ENCODE measurements around the gene FMO3. TPM values are rescaled to one million over a fixed set of nuclear protein-coding genes. Genes with fewer than 3 reads are reported as not detected.
A peak's percentile ranks its signal among the peaks of the same experiment; 100 is the strongest.

FMO3 gene
- polyA plus RNA-seq (2013, experiment 1 of 2; ENCODE audit: insufficient read length): 0.10 TPM
- 0.28 TPM for polyA plus RNA-seq (2013, experiment 2 of 2; ENCODE audit: insufficient read length)

DNA sequence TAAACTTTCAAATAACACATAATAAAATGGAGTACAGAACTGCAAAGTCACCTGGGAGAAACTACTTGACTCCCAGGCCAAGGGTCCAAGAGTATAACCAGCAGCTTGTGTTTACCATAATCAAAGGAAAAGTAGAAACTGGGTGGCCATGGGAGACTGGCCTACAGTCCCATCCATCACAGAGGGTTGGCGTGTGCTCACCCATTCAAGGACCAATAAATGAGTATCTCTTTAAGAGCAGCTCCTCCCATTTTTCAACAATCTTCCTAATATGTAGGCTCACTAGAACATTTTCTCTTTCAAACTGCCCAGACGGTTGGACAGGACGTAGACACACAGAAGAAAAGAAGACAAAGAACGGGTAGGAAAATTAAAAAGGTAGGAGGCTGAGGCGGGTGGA, at the start of gene FMO3:
Gene FMO3, plus strand, starts transcription at position 302 of the 400 bp plus-strand sequence. CDS start 1,754 bp downstream, outside the sequence.
- no peak for DNase-seq

DNA sequence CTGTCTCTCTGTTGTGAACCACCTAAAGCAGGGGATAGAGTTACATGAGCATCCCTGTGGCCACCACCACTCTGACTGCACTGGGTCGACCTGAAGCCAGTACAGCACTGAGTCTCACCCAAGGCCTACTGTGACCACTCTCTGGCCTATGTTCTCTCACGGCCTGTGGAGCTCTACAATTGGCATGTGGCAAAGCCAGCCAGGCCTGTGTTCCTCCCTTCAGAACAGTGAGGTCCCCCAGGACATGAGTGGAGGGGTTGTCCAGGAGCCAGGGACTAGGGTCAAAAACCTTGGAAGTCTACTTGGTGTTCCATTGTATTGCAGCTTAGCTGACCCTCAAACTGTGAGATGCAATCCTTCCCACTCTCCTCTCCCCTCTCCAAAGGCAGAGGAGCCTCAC, 42.7 kb upstream of the FMO3 start:
- no peak for DNase-seq

DNA sequence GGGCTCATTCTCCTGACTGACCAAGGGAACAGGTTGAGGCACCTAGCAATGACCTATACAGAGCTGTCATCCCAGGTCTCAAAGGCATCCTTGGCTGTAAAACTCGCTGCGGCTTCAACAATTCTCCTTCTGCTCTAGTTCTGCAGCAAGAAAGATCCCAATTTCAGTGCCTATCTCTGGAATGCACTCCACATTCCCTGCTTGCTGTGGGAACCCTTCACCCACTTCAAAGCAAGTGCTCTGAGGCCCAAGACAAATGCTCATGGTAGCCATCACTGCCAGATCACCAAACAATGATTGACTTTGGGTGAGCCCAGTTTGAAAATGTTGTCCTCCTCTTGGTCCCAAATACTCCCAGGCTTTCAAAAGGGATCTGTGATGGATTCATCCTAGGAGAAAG, 37.7 kb upstream of the FMO3 start:
- DNase-seq: no peak

DNA sequence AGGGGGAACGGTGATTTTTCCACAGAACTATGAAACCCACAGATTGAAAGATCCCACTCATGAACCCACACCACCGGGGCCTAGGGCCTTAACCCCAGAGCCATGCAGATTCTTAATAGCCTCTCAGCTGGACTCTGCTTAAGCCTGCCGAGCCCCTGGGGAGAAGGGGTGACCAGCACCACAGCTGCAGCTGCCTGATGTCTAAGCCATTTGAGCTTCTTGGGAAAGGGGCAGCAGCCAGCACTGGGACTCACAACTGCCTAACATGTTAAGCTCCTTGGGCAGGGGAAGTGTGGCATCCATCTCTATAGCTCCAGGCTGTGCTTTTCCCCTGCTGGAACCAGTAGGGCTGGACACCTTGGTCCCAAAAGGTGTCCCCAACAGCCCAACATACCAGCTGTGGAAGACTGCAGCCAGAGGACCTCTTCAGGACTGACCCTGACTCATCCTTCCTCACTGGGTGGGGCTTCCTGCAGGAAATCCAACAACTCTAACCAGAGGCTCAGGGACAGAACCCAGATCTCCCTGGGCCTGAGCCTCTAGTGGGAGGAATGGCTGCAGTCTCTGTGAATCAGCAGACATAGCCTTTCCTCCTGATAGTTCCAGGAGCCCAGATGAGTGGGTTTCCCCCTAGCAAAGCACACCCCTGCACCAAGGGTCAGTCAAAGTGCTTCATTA, 34.6 kb upstream of the FMO3 start:
- peak; percentile 48 for DNase-seq

DNA sequence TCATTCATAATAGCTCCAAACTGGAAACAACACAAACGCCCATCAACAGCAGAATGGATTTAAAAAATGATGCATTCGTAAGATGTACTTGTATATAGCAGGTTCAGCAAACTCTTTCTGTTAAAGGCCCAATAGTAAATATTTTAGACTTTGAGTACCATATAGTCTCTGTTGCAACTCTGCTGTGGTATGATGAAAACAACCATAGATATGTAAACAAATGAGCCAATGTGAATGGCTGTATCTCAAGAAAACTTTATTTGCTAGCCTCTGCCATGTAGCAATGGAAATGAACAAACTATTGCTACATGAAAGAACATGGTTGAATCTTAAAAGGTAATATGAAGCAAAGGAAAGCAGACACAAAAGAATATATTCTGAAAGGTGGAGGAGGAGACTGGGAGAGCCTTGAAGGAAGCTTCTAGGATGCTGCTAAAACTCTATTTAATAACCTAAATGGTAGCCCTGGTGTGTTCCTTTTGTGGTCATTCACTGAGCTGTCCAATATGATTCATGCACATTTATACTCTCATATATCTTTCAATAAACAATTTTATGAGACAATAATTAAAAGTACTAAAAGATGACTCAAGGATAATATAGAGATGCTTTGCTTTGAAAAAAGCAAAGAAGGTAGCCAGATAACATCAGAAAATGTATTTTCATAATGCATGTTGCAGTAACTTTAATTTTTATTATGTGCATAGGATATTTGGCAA, 29.1 kb upstream of the FMO3 start:
- no peak for DNase-seq

DNA sequence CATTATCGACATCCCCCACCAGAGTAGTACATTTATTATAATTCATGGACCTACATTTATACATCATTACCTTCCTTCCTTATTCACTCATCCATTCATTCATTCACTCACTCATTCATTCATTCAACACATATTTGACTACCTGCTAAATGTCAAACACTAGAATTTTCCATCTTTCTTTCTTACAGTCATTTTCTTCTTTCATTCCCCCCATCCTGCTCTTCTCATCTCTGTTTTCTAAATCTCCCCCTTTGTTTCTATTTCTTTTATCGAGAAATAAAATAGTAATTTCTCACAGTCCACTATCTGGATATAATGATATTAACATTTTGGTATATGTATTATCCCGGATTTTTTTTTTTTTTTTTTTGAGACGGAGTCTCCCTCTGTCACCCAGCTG, 27.8 kb upstream of the FMO3 start:
- DNase-seq: no peak

DNA sequence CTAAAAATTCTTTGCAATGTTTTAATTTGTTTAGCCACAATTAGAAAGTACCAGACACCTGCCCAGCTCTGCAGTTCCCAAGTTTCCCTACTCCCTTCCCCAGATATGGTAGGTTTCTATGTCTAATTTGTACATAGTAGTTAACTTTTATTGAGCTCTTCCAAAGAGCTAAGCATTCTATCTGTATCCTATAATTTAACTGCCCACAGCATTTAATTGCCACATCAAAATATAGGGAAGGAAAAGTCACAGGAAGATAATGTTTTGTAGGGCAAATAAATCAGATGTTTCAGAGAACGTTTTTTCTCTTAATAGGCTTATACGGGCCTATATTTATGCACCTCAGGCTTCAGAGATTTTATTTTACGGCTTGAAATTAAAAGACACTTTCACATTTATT, 15.7 kb upstream of the FMO3 start:
- DNase-seq: no peak

DNA sequence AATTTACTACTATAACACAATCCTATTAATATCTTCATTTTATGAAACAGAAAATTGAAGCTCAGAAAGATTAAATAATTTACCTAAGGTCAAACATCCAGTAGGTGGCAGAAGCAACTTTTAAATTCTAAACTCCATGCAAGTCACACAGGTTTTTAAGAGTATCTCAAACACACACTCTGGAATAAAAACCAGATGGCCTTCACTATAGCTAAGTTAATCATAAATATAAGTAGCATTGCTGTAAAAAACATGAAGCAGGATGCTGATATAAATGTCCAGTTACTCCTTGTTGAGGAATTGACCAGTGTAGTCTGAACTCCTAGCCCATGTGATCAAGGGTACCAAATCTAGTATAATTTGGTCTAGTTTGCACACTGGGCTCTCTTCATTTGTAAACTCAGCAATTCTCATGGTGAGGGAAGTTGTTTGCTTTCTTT, 9.4 kb upstream of the FMO3 start:
- DNase-seq: peak; percentile 53

DNA sequence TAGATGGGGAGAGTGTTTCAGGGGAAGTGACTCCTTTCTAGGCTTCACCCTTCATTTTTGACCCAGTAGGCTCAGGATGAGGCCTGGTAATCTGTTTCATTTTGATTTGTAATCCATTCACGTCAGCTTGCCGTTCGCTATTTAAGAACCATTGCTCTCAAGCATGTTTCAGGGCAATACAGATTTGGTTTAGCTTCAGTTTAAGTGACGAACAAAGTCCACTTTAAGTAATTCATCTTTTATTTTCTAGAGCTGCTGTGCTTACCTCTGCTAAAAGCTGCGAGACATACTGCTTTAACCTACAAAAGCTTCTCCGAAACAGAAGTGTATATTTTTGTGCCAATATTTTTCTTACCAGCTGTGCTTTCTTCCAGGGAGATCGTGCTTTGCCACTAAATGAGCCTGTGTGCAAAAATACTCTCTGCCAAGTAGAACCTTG, 8.9 kb upstream of the FMO3 start:
- no peak for DNase-seq

DNA sequence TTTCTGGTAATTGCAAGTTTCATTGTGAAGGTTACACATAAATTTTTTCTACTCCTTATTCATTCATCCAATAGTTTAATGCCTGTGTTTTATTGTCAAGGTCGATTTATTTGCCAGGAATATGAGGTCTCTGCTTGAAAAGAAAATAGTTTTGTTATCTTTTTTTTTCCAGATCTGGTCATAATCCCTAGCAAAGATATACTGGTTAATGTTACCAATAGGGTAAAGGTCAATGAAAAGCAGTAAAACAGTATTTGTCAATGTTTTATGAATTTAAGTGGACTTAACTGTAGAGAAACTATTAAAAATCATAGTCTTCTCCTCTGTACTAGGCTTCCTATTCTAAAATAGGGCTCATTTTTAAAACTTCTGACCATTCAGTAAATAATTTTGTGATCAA, 8.1 kb upstream of the FMO3 start:
- DNase-seq: no peak

DNA sequence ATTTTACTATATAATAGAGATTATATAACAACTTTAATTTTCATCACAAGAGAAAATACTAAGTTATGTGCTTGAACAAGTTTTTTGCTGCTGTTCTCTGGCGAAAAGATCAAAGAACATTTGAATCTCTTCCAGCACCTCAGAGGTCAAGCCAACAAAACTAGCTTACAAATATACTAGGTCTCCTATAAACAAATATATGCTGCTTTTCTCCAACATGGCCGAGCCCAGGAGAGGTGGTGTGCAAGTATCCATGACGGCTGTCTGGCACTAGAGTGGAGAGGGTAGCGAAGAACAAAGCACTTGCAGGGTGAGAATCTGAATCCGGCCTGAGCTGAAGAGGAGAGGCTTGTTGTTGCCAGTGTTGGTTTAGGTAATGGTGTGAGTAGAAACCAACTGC, 7.5 kb upstream of the FMO3 start:
- no peak for DNase-seq

DNA sequence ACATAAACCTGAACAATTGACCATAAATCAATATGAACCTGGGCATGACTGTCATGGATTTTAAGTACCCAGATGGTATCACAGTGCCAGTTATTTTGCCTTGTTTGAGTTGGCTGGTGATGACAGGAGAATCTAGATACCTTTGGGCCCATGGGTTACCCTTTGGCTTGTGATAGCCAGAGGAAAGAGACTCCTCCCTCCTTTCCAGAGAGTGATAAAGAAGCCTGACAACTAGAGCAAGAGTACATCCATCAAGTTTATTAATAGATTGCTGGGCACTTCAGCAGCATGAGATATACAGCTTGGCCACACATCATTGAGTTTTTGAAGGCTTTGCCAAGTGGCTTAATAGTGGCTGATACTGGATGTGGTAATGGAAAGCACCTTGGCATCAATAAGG, 6.6 kb upstream of the FMO3 start:
- DNase-seq: no peak

DNA sequence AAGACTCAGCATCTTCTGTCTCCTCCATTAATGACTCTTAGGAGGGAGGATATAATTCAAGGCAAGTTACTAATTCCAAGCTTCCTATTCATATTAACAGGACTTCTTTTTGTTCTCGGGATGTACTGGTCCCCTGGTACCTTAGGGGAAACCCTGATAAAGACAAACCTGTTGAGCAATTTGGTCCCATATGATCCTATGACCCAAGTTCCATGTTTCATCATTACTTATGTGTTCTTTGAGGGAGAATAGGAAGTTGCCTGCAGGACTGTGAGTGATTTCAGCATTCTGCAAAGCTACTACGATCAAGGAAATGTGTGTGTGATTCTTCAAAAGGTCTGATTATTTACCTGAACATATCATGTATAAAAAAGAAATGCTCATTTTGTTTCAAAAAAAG, 5.8 kb upstream of the FMO3 start:
- DNase-seq: no peak

DNA sequence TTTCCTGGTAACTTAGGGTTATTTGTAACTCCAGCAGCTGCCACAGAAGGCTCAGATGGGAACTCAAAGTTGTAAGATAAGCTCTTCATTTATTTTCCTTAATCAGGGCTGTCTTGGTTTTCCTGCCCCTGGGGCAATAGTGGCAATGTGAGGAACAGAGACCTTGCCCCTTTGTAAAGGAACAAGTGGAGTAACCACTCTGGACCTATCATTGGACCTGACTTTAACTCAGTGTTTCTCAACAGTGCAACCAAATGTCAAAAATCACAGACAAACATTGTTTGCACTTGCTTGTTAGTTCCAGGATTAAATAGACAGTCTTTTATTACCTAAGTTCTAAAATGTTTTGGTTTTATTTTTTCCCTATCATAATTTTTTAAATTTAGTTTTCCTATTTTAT, 2.8 kb upstream of the FMO3 start:
- no peak for DNase-seq

DNA sequence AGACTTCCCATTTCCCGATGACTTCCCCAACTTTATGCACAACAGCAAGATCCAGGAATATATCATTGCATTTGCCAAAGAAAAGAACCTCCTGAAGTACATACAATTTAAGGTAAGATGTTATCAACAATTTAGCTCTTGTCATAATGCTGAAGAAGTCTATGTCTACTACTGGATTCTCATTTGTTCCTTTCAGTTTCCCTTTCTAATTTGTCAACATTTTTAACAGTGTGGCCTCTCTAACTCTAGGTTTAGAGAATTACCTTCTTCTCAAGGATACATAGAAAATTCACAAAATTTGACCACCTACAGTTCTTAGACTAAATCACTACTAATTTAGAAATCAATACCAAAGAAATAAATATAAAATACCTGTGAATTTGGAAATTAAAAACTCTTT, 13.2 kb downstream of the FMO3 start:
- no peak for DNase-seq

DNA sequence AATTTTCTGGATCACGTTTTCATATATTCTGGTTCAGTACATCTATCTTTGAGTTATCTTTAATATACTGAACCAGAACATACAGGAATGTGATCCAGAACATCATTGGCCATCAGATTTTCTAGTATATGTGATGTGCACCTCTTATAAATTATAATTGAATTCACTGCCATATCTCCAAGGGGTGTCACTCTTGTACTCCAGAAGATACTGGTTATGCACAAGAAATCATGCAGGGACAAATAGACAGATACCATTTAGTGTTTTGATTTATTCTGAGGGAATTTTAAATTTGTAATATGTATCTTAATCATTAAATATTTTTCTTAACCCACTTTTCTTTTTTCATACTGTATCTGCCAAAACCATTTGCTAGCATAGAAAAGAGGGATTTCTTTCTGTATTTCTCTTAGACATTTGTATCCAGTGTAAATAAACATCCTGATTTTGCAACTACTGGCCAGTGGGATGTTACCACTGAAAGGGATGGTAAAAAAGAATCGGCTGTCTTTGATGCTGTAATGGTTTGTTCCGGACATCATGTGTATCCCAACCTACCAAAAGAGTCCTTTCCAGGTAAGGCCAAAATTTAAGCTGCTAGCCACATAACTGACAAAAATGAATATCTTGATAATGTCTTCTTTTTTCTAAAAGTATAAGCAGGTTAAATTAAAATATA, 16.7 kb downstream of the FMO3 start:
- no peak for DNase-seq

DNA sequence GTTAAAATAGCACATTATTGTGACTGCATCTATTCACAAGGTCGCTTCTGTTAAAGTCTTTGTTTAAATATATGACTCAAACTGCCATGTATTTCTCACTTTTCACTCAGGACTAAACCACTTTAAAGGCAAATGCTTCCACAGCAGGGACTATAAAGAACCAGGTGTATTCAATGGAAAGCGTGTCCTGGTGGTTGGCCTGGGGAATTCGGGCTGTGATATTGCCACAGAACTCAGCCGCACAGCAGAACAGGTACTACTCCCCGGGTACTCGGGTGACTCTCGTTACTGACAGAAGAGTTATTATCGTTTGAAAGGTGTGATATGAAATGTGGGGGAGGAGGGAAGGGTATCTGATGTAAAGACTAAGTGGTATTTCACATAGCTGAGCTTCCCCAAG, 17.3 kb downstream of the FMO3 start:
- no peak for DNase-seq

DNA sequence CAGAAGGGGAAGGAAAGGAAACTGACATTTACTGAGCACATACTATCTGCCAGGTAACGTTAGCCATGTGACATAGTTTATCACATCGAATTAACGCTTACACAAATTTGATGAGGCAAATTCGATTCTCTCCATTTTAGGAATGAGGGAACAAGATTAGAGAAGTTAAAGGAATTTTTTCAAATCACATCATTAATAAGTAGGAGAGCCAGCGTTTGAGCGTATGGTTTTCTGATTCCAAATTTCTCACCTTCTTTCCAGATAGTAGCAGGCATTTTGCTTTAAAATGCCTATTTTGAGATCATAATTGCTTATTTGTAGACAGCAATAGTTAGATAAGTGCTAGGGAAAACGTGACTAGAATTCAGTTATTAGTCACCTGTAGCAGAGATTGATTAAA, 19.3 kb downstream of the FMO3 start:
- no peak for DNase-seq

DNA sequence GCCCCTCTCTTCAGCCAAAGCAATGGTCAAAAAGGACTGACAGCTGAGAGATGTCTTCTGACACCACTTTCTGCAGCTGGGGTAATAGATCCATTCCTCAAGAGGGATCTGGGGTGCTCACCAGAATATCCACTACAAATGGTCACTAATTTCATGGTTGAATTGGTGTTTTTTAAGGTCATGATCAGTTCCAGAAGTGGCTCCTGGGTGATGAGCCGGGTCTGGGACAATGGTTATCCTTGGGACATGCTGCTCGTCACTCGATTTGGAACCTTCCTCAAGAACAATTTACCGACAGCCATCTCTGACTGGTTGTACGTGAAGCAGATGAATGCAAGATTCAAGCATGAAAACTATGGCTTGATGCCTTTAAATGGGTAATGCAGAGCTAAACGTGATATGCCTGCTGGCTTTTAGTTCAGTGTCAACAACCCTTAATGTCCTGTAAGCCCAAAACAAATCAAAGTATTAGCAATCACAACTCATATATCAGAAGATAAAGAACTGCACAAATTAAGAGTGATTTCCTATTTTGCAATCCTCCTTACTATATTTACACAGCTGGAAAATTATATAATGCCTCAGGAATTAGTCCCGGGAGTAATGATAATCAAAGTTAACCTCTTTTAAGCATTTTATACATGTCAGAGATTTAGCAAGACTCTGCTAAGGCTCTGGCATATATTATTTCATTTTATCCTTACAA, 20.1 kb downstream of the FMO3 start:
- peak; percentile 65 for DNase-seq

DNA sequence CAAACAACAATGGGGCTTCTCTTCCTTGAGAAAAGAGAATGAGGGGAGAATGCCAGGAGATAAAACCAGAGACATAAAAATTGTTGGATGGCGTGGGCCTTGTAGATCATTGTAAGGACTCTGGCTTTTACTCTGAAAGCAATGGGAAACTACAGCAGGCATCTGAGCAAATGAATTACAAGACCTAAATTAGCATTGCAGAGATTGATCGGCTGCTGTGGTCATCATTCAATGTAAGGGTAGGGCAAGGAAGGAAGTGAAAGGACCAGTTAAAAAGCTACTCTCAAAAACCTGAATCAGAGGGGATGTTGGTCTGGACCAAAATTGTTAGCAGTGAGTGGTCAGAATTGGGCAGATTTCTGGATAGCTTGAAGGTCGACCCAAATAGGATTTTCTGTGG, 21.4 kb downstream of the FMO3 start:
- DNase-seq: no peak

DNA sequence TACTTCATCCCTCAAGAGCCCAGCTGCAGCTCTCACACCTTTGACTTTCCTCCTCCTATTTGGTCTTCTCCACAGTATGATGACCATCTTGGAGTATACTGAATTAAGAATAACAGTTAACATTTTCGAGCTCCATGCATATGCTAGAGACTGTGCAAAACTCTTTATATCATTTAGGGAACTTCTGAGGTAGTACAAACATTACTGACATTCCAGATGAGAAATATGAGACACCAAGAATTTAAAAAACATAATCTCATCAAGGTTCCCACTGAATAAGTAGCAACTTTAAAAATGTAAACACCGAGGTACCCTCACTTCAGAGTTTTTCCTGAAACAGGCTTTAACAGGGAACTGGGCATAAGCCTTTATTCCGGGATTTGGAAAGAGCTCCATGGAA, 22.7 kb downstream of the FMO3 start:
- DNase-seq: peak; percentile 57

DNA sequence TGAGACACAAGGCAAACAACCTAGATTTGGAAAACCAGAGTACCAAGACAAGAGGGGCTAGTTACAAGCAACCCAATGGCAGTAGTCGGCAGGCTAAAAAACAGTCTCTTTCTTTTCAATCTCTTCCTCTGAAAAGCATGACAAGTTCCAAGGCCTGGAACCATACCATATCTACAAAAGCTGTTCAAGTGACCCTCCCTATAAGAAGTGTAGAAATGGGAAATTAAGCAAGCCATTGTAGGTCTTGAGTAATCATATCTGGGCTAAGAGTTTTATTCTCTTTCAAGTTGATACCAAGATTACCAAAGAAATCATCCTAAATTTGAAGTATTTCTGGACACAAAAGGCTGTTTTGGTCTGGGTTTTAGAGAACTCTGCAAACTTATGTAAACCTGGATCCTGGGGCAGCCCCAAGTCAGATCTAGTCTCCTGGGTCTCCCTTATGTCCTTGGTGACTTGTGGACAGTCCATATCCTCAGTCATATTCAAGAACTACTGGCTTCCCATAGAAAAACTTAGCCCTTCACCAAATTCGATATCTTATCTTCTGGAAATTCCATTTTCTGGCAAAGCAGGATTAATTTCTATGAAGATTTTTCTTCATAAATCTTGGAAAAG, 24.7 kb downstream of the FMO3 start:
- no peak for DNase-seq

DNA sequence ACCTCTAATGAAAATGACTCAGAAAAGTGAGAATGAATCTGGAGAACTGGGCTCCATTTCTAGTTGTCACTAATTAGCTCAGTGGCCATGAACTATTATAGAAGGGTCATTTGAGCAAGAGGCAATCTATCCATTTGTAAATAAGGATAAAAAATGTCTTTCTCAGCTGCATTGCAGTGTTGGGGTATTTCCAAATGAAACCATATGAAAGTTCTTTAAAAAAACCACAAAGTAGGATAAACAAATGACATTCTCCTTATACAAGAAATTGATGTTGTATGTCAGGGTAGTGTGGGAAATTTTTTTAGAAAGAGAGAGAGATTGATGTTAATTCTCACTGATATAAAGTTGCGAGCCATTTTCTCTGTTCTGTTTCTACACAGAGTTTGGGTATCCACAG, 26.0 kb downstream of the FMO3 start:
- DNase-seq: peak; percentile 34
